Stimulated activated CD8-positive, alpha-beta memory T cell treated with anti-CD3 and anti-CD28 coated beads, Interleukin-2, amount 100 ng/mL, for 48 hours (primary cell): ENCODE measurements around the gene POLA2.
"Not testable (repeated sequence)": the region's sequence is repeated elsewhere in the genome, so short reads cannot be mapped to it uniquely, and the experiment has no call there.

Source experiments
- DNase-seq, 2 donors: peaks; one replicate each; pipeline ENCODE4 v3.0.0-alpha.2; 2020; ENCODE audit warnings: low read depth in 2 of 2

POLA2 gene, protein sequence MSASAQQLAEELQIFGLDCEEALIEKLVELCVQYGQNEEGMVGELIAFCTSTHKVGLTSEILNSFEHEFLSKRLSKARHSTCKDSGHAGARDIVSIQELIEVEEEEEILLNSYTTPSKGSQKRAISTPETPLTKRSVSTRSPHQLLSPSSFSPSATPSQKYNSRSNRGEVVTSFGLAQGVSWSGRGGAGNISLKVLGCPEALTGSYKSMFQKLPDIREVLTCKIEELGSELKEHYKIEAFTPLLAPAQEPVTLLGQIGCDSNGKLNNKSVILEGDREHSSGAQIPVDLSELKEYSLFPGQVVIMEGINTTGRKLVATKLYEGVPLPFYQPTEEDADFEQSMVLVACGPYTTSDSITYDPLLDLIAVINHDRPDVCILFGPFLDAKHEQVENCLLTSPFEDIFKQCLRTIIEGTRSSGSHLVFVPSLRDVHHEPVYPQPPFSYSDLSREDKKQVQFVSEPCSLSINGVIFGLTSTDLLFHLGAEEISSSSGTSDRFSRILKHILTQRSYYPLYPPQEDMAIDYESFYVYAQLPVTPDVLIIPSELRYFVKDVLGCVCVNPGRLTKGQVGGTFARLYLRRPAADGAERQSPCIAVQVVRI

GRCh38 chr11:65261591-65262380 lies at the start of gene POLA2:
Gene POLA2, plus strand, starts transcription at chr11:65261962. Its CDS starts 331 bp downstream, at chr11:65262293.
- peak; percentile 94 to 95 for DNase-seq

DNA sequence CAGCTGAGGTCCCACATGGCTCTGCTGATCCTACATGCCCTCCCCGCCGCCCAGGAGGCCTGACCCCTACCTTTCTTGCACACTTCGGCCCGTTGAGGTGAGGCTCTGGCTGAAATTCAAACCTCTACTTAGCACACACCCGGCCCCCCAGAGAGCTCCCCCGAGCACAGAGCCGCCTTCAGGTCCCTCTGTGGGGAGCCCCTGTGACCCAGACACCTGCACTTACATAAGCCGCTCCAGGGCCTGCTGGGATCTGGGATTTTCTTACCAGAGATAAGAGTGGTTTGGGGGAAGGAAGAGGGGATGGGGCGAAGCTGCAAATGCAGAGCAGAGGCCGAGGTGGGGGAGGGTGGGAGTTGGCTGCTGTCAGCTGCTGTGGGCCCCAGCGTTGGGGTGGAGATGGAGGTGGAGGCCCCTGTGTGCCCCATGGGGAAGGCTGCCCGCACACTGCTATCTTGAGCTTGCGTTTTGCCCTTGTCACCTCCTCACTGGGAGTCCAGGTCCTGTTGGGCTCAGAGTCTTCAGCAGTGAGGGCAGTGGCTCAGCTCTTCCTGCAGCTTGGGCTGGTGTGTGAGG lies 49.4 kb upstream of the POLA2 start:
- no peak for DNase-seq

DNA sequence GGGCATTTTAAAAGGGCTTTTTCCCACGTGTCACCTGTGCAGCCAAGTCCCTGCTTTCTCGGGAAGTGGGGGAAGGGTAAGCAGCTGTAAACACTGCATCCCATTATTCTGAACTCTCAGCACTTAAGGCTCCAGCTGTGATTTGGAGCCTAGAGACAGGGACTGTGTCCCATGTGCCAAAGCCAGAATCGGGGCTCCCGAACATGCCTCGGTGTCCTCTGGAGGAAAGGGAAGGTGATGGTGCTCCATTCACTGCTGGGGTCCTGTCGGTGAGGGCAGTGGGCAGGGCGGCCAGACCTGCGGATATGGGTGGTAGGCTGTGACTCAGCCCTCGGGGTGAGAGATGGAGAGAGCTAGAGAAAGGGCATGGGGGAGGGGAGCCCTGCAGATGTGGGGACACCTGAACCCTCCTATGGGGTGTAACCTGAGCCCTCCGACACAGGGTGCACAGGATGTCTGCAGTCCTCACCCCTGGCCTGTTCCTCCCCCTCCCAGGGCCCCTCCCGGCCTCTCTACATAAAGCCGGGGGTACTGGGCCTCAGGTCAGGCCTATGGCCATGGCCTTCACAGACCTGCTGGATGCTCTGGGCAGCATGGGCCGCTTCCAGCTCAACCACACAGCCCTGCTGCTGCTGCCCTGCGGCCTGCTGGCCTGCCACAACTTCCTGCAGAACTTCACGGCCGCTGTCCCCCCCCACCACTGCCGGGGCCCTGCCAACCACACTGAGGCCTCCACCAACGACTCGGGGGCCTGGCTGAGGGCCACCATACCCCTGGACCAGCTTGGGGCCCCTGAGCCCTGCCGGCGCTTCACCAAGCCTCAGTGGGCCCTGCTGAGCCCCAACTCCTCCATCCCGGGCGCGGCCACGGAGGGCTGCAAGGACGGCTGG lies 48.2 kb upstream of the POLA2 start:
- DNase-seq, result peak in 1 of 2 donors; percentile 19

- DNase-seq, result no peak
These were observed 47.4 kb upstream of the POLA2 start for GRCh38 chr11:65214212-65214845.

- DNase-seq, result no peak
These were observed 46.2 kb upstream of the POLA2 start for GRCh38 chr11:65215441-65216076.

DNA sequence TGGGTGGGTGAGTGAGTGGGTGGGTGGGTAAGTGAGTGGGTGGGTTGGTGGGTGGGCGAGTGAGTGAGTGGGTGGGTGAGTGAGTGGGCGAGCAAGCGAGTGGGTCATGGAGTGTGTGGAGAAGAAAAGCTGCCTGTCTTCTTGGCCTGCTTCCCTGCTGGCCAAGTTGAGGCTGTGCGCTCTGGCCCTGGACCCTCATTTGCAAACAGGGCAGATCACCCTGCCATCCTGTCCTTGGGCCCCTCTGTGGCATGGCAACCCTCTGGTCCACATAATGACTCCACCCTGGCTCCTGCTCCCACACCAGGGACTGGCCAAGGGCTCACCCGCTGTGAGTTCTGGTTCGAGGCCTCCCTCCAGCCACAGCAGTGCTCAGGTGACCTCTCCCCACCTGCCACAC lies 44.9 kb upstream of the POLA2 start:
- DNase-seq, result no peak

- DNase-seq, result no peak
These were observed 44.0 kb upstream of the POLA2 start for GRCh38 chr11:65217441-65218423.

GRCh38 chr11:65218446-65218845 lies 43.3 kb upstream of the POLA2 start:
- DNase-seq, result no peak

DNA sequence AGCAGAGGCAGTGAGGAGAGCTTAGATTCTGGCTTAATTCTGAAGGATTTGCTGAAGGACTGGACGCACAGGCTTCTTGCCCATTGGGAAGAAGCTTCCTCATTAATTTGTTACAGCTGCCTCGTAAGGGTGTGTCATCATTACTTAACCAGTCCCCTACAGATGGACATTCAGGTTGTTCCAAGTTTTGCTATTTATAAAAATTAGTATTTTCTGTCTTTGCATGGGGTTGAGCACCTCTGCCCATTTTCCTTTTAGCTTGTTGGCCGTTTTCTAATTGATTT lies 41.9 kb upstream of the POLA2 start:
- no peak for DNase-seq

DNA sequence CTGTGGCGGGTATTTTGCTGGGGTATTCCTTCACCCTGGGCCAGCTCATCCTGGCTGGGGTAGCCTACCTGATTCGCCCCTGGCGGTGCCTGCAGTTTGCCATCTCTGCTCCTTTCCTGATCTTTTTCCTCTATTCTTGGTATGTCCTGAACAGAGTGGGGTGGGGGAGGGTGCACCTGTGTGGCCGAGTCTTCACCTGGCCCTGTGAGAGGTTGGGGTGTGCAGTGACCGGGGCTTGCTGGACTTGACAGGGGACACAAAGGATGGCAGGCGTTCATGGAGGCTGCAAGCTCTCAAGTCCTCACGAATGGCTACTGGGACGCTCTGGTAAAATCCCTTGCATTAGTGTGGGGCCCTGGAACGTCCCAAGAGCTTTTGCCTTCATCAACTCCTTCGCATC lies 40.7 kb upstream of the POLA2 start:
- no peak for DNase-seq

GRCh38 chr11:65223011-65223410 lies 38.8 kb upstream of the POLA2 start:
- DNase-seq, result no peak

- DNase-seq, result no peak
These were observed 36.9 kb upstream of the POLA2 start for GRCh38 chr11:65224930-65225278.

GRCh38 chr11:65225279-65226102 lies 36.3 kb upstream of the POLA2 start:
- peak; percentile 36 to 38 for DNase-seq

DNA sequence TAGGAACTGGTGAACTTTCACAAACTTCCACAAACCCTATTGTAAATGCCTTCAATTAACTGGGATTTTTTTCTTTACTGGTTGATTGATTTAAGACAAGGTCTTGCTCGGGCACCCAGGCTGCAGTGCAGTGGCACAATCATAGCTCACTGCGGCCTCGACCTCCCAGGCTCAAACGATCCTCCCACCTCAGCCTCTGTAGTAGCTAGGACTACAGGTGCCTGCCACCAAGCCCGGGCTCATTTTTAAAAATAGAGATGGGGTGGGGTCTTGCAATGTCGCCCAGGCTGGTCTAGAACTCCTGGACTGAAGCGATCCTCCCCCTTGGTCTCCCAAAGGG lies 35.7 kb upstream of the POLA2 start:
- no peak for DNase-seq

DNA sequence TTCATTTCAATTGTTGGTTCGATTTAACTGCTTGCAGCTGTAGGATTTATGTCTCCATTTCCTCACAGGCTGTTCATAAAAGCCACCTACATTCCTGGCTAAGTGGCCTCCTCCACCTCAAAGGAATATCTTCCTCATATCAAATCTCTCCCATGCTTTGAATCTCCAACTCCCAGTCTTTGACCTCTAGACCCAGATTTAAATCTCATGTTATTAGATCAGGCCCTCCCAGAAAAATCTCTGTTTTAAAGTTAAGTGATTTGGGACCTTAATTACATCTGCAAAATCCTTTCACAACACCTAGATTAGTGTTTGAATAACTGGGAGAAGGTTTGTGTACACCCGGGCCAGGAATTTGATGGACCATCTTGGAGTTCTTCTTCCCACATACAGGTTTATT lies 33.9 kb upstream of the POLA2 start:
- DNase-seq, result no peak

GRCh38 chr11:65236194-65237059 lies 25.3 kb upstream of the POLA2 start:
- DNase-seq, result no peak

- DNase-seq, result not testable (repeated sequence)
These were observed 23.5 kb upstream of the POLA2 start for GRCh38 chr11:65238302-65238701.

GRCh38 chr11:65241134-65241533 lies 20.6 kb upstream of the POLA2 start:
- no peak for DNase-seq
